ENCODE measurements around the gene GRIK5. TPM values are rescaled to one million over a fixed set of nuclear protein-coding genes. Genes with fewer than 3 reads are reported as not detected.

GRIK5 gene
- total RNA-seq, 4 donors from 2014 or later: 0.57 to 7.4 (median 0.89) TPM

DNA sequence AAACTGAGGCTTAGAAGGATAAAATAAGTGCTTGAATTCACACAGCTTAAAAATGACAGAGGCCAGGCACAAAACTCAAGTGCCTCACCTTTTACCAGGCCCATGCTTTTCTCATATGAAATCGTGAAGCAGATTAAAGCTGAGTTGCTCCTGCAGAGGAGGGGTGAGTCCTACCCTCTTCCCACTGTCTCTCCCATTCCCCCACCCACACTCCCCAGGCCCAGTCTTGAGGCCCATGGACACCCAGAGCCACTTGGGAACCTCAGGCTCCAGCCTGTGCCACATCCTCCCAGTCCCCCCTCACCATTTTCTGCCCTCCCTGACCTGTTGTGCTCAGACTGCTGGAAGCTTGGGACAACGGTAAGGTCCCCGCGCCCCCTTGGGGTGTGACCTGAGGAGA, 23.5 kb upstream of the GRIK5 start:
- TF ChIP-seq POLR2A (IDR thresholded peaks at IDR 0.05): no peak
- TF ChIP-seq, protein P1, sequence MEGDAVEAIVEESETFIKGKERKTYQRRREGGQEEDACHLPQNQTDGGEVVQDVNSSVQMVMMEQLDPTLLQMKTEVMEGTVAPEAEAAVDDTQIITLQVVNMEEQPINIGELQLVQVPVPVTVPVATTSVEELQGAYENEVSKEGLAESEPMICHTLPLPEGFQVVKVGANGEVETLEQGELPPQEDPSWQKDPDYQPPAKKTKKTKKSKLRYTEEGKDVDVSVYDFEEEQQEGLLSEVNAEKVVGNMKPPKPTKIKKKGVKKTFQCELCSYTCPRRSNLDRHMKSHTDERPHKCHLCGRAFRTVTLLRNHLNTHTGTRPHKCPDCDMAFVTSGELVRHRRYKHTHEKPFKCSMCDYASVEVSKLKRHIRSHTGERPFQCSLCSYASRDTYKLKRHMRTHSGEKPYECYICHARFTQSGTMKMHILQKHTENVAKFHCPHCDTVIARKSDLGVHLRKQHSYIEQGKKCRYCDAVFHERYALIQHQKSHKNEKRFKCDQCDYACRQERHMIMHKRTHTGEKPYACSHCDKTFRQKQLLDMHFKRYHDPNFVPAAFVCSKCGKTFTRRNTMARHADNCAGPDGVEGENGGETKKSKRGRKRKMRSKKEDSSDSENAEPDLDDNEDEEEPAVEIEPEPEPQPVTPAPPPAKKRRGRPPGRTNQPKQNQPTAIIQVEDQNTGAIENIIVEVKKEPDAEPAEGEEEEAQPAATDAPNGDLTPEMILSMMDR (IDR thresholded peaks at IDR 0.05): no peak
- H3K36me3 ChIP-seq: no peaks in the 10 kb centered on the region
- DNase-seq: no peak
- no peak overlapping the region for H3K27ac ChIP-seq
- H3K27me3 ChIP-seq: no peaks in the 10 kb centered on the region
- H3K9me3 ChIP-seq: no peaks in the 10 kb centered on the region
- peaks cover 0 to 18% (median 12%) of the 10 kb centered on the region in 4 donors for H3K4me1 ChIP-seq
- no peak overlapping the region for H3K4me3 ChIP-seq

DNA sequence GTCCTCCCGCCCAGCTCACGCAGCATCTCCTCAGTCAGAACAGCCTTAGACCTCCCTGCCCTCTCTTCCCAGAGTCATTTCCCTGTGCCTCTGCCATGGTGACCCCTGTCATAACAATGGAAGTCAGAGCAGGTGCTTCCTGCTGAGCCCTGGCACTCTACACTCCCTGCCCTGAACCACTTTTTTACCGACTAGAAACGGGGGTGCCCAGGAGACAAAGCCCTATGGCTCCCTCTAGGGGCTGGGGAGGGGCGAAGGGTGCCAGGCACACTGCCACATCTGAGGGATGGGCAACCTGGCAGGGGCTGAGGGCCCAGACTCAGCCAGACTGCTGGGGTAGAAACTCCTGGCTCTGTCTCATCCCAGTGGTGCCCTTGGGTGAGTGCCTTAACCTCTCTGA, 22.3 kb upstream of the GRIK5 start:
- H3K36me3 ChIP-seq: no peaks in the 10 kb centered on the region
- no peaks in the 10 kb centered on the region for H3K27me3 ChIP-seq
- DNase-seq: peak in 1 of 3 donors; percentile 78
- TF ChIP-seq POLR2A (IDR thresholded peaks at IDR 0.05): no peak
- TF ChIP-seq, protein P1 (IDR thresholded peaks at IDR 0.05): peak in 4 of 6 experiments; percentile 49 to 53 (median 51)
- no peaks in the 10 kb centered on the region for H3K9me3 ChIP-seq
- H3K27ac ChIP-seq: no peak overlapping the region
- H3K4me1 ChIP-seq: peaks cover 0 to 21% (median 13%) of the 10 kb centered on the region in 4 donors
- H3K4me3 ChIP-seq: no peak overlapping the region

- Histone ChIP-seq H3K36me3 (no peaks in the 10 kb centered on the region), H3K27me3 (no peaks in the 10 kb centered on the region), H3K27ac (peak overlapping the region in 1 of 4 donors; percentile 49), H3K4me1 (peaks cover 0 to 21% (median 13%) of the 10 kb centered on the region in 4 donors), H3K9me3 (no peaks in the 10 kb centered on the region), H3K4me3 (no peak overlapping the region)
- TF ChIP-seq, protein P1 (IDR thresholded peaks at IDR 0.05): no peak
- TF ChIP-seq POLR2A (IDR thresholded peaks at IDR 0.05): no peak
- DNase-seq: peak in 1 of 3 donors; percentile 64
These were observed 21.7 kb upstream of the GRIK5 start for GRCh38 chr19:42091742-42092141.

DNA sequence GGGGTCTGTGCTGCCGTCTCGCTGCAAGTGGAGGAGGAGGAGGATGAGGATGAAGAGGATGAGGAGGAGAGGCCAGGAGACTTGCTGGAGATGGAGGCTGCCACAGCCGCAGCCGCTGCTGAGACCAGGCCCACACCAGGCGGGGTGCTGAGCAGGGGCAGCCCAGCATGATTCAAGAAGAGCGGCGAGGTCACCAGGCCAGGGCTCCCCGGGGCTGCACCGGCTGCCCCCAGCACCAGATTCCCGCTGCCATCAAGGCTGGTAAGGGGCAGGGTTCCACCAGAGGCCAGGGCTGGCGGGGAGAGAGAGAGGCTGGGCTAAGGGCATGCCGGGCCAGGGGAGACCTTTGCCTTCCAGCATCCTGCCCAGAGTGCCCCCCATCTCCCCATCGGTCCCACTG, 21.3 kb upstream of the GRIK5 start:
- Histone ChIP-seq H3K27ac (peak overlapping the region in 1 of 4 donors; percentile 49), H3K36me3 (no peaks in the 10 kb centered on the region), H3K27me3 (no peaks in the 10 kb centered on the region), H3K9me3 (no peaks in the 10 kb centered on the region), H3K4me3 (no peak overlapping the region), H3K4me1 (peaks cover 0 to 21% (median 13%) of the 10 kb centered on the region in 4 donors)
- no peak for TF ChIP-seq POLR2A (IDR thresholded peaks at IDR 0.05)
- TF ChIP-seq, protein P1 (IDR thresholded peaks at IDR 0.05): no peak
- no peak for DNase-seq

DNA sequence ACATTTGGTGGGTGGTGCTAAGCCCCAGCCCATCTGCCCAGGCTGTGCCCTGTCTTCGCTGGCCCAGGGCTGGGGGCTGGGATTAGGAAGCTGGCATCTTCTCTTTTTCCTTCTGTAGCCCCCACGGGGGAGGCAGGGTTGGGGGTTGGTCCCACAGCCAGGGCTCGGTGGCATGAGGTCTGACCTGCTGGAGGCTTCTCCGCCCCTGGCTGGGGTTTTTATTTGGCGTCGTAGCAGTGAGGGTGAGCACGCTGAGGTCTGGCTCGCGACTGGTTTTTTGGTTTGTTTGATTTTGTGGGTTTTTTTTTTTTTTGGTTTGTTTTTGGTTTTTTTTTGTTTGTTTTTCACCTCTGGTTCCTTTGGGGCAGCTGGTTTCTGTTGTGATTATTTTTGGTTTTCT, 20.7 kb upstream of the GRIK5 start:
- H3K4me3 ChIP-seq: no peak overlapping the region
- H3K27me3 ChIP-seq: no peaks in the 10 kb centered on the region
- DNase-seq: no peak
- peaks cover 0 to 21% (median 13%) of the 10 kb centered on the region in 4 donors for H3K4me1 ChIP-seq
- no peaks in the 10 kb centered on the region for H3K9me3 ChIP-seq
- TF ChIP-seq POLR2A (IDR thresholded peaks at IDR 0.05): no peak
- TF ChIP-seq, protein P1 (IDR thresholded peaks at IDR 0.05): no peak
- H3K27ac ChIP-seq: peak overlapping the region in 1 of 4 donors; percentile 49
- H3K36me3 ChIP-seq: no peaks in the 10 kb centered on the region

DNA sequence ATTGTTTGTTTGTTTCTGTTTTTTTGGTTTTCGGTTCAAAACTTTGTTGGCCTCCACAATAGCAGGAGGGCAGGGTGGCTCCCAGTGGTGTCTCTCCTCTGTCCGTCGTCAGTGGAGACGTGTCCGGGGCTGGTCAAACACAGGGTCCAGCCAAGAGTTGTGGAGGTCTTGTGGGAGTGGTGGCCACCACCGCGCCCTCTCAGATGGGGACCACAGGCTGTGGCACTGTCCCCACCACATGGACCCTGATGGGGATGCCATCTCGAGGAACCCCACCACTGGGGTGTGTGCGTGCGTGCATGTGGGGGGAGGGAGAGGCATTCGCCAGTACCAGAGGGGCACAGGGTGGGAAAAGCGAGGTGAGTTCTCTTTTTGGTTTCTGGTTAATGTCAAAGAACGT, 19.8 kb upstream of the GRIK5 start:
- no peak for DNase-seq
- Histone ChIP-seq H3K9me3 (no peaks in the 10 kb centered on the region), H3K4me3 (no peak overlapping the region), H3K27ac (no peak overlapping the region), H3K27me3 (no peaks in the 10 kb centered on the region), H3K36me3 (no peaks in the 10 kb centered on the region), H3K4me1 (peaks cover 0 to 21% (median 13%) of the 10 kb centered on the region in 4 donors)
- TF ChIP-seq, protein P1 (IDR thresholded peaks at IDR 0.05): no peak
- TF ChIP-seq POLR2A (IDR thresholded peaks at IDR 0.05): no peak
